Chondrocyte (in vitro differentiated cells): Measurements from ENCODE around the gene CLCN4. TPM values are rescaled to one million over a fixed set of nuclear protein-coding genes. Genes with fewer than 3 reads are reported as not detected.

Source experiments
- DNase-seq: peaks from one replicate; pipeline ENCODE4 v3.0.0; 2021; ENCODE audit warnings: mixed read lengths, low spot score
- H3K27ac Mint-ChIP-seq: one replicate; pipeline ENCODE4 v1.8.0; 2021; ENCODE audit warnings: mild to moderate bottlenecking, moderate library complexity, mixed read lengths; ENCODE audit not compliant: unreplicated experiment
- H3K27me3 Mint-ChIP-seq: 2 replicates; pipeline ENCODE4 v1.8.0; 2021; ENCODE audit warnings: low read depth, mixed read lengths
- H3K36me3 Mint-ChIP-seq: 2 replicates; pipeline ENCODE4 v1.8.0; 2021; ENCODE audit warnings: low read depth, mixed read lengths
- H3K4me1 Mint-ChIP-seq: 2 replicates; pipeline ENCODE4 v1.8.0; 2021; ENCODE audit warnings: low read depth, mild to moderate bottlenecking, mixed read lengths
- H3K4me3 Mint-ChIP-seq: one replicate; pipeline ENCODE4 v1.8.0; 2021; ENCODE audit warnings: mild to moderate bottlenecking, moderate library complexity, mixed read lengths; ENCODE audit not compliant: unreplicated experiment
- H3K9me3 Mint-ChIP-seq: 2 replicates; pipeline ENCODE4 v1.8.0; 2021; ENCODE audit warnings: low read depth, mixed read lengths
- CTCF ChIP-seq: fragments of 200-600 bp; sonication (generic); IDR thresholded peaks from 2 replicates; pipeline ENCODE4 v1.5.0; 2021; ENCODE audit warnings: antibody characterized with exemption, mild to moderate bottlenecking, moderate library complexity
- total RNA-seq: library from RNA; stranded (reverse); gene quantifications from 3 replicates; pipeline ENCODE4 v1.2.1, GENCODE V29; 2021

The CLCN4 gene
- total RNA-seq, 1 donor from 2014 or later: 2.2 TPM

- Mint-ChIP-seq H3K36me3 (no peaks in the 10 kb centered on the region), H3K27ac (no peak overlapping the region), H3K4me1 (peaks cover 18% of the 10 kb centered on the region), H3K4me3 (peak overlapping the region; percentile 55), H3K27me3 (no peaks in the 10 kb centered on the region), H3K9me3 (no peaks in the 10 kb centered on the region)
- TF ChIP-seq CTCF: no peak
- DNase-seq: no peak
Observed at GRCh38 chrX:10158279-10159144, 1.7 kb downstream of the CLCN4 start.

DNA sequence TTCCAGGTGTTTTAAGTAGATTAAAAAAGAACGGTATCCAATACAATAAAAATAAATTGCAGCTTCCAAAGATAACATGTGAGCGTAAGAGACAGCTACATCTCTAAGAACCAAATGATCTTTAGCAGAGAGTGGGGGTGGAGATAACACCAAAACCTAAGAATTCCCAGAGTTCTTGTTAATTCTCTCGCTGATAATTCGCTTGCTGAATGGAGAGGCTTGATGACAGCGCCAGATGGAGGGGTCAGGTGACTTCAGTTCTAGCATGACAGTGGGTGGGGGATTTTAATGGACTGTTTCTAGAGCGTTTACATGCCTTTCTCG lies 2.3 kb downstream of the CLCN4 start:
- no peak for TF ChIP-seq CTCF
- H3K4me3 Mint-ChIP-seq: peak overlapping the region; percentile 31
- DNase-seq: no peak
- no peak overlapping the region for H3K27ac Mint-ChIP-seq
- H3K36me3 Mint-ChIP-seq: no peaks in the 10 kb centered on the region
- peaks cover 18% of the 10 kb centered on the region for H3K4me1 Mint-ChIP-seq
- H3K27me3 Mint-ChIP-seq: no peaks in the 10 kb centered on the region
- H3K9me3 Mint-ChIP-seq: no peaks in the 10 kb centered on the region

DNA sequence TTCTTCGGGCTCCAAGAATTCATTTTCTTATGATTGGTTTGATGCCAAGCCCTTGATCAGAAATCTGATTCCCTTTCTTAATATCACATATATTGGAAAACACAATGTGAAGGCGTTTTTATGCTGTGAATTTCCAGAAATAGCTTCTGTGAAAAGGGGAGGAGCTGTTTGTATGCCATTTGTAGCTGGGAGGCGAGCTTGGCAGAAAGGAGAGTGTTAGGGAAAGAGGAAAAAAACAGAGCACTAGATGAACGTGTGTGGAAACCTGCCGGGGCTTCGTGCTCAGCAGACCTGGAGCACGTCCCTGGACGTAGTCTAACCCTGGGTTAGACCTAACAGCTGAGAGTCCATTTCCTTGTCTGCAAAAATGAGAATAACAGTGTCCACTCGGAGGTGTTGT lies 3.4 kb downstream of the CLCN4 start:
- DNase-seq: no peak
- Mint-ChIP-seq H3K27ac (no peak overlapping the region), H3K9me3 (no peaks in the 10 kb centered on the region), H3K4me3 (no peak overlapping the region), H3K36me3 (no peaks in the 10 kb centered on the region), H3K27me3 (no peaks in the 10 kb centered on the region), H3K4me1 (peaks cover 18% of the 10 kb centered on the region)
- no peak for TF ChIP-seq CTCF

GRCh38 chrX:10163031-10163430 lies 6.3 kb downstream of the CLCN4 start:
- no peaks in the 10 kb centered on the region for H3K36me3 Mint-ChIP-seq
- no peak for TF ChIP-seq CTCF
- H3K4me3 Mint-ChIP-seq: no peak overlapping the region
- no peaks in the 10 kb centered on the region for H3K27me3 Mint-ChIP-seq
- H3K9me3 Mint-ChIP-seq: no peaks in the 10 kb centered on the region
- H3K4me1 Mint-ChIP-seq: peaks cover 1% of the 10 kb centered on the region
- H3K27ac Mint-ChIP-seq: no peak overlapping the region
- no peak for DNase-seq

GRCh38 chrX:10164879-10165278 lies 8.1 kb downstream of the CLCN4 start:
- H3K27ac Mint-ChIP-seq: no peak overlapping the region
- no peaks in the 10 kb centered on the region for H3K36me3 Mint-ChIP-seq
- no peak for DNase-seq
- no peaks in the 10 kb centered on the region for H3K27me3 Mint-ChIP-seq
- TF ChIP-seq CTCF: no peak
- H3K4me1 Mint-ChIP-seq: no peaks in the 10 kb centered on the region
- H3K4me3 Mint-ChIP-seq: no peak overlapping the region
- peaks cover 6% of the 10 kb centered on the region for H3K9me3 Mint-ChIP-seq
